Right atrium auricular region (tissue), 2 donors: ENCODE measurements around the gene RPLP2. TPM values are rescaled to one million over a fixed set of nuclear protein-coding genes. Genes with fewer than 3 reads are reported as not detected.

Experiments
- DNase-seq: peaks from one replicate; pipeline ENCODE4 v3.0.0-alpha.2; 2019; ENCODE audit warnings: low spot score
- H3K27ac ChIP-seq, 2 donors: fragments of 200-600 bp; sonication (generic); 1 replicate in 1 of 2; 2 replicates in 1 of 2; pipeline ENCODE4 v1.5.1; 2016 to 2019
- H3K27me3 ChIP-seq, 2 donors: fragments of 200-600 bp; sonication (generic); one replicate each; pipeline versions ENCODE4 v1.5.1 to v1.6.0; 2017 to 2019
- H3K36me3 ChIP-seq: fragments of 200-600 bp; sonication (generic); one replicate; pipeline ENCODE4 v1.5.1; 2016
- H3K4me1 ChIP-seq, 2 donors: fragments of 200-600 bp; sonication (generic); one replicate each; pipeline versions ENCODE4 v1.5.1 to v1.6.0; 2017 to 2019
- H3K4me3 ChIP-seq, 2 donors: fragments of 200-600 bp; sonication (generic); 1 replicate in 1 of 2; 2 replicates in 1 of 2; pipeline ENCODE4 v1.5.1; 2017 to 2019; ENCODE audit warnings: mild to moderate bottlenecking in 1 of 2, moderate library complexity in 1 of 2
- H3K9me3 ChIP-seq, 2 donors: fragments of 200-600 bp; sonication (generic); one replicate each; pipeline ENCODE4 v1.5.1; 2019
- total RNA-seq, 2 donors: library from RNA; depleted of rRNA; stranded (reverse); fragments of >200 nt; gene quantifications; one replicate each; pipeline ENCODE4 v1.1.0, GENCODE V29; 2016
- TF ChIP-seq, protein P1 (sequence below), 2 donors: fragments of 200-600 bp; sonication (generic); IDR thresholded peaks; one replicate each; pipeline ENCODE4 v1.5.1; 2019; ENCODE audit warnings: antibody characterized with exemption in 2 of 2

The RPLP2 gene
- total RNA-seq, 2 donors from 2014 or later, result 145 to 384 TPM

GRCh38 chr11:796565-797295 is 13.0 kb upstream of the RPLP2 start:
- peaks cover 0 to 37% of the 10 kb centered on the region in 2 donors for H3K4me1 ChIP-seq
- peak overlapping the region; percentile 59 to 68 for H3K4me3 ChIP-seq
- no peaks in the 10 kb centered on the region for H3K27me3 ChIP-seq
- peak overlapping the region; percentile 69 to 86 for H3K27ac ChIP-seq
- TF ChIP-seq, protein P1, sequence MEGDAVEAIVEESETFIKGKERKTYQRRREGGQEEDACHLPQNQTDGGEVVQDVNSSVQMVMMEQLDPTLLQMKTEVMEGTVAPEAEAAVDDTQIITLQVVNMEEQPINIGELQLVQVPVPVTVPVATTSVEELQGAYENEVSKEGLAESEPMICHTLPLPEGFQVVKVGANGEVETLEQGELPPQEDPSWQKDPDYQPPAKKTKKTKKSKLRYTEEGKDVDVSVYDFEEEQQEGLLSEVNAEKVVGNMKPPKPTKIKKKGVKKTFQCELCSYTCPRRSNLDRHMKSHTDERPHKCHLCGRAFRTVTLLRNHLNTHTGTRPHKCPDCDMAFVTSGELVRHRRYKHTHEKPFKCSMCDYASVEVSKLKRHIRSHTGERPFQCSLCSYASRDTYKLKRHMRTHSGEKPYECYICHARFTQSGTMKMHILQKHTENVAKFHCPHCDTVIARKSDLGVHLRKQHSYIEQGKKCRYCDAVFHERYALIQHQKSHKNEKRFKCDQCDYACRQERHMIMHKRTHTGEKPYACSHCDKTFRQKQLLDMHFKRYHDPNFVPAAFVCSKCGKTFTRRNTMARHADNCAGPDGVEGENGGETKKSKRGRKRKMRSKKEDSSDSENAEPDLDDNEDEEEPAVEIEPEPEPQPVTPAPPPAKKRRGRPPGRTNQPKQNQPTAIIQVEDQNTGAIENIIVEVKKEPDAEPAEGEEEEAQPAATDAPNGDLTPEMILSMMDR (IDR thresholded peaks at IDR 0.05), result no peak
- DNase-seq, result no peak
- no peaks in the 10 kb centered on the region for H3K36me3 ChIP-seq
- no peaks in the 10 kb centered on the region for H3K9me3 ChIP-seq

GRCh38 chr11:797296-798092 is 12.3 kb upstream of the RPLP2 start:
- no peaks in the 10 kb centered on the region for H3K9me3 ChIP-seq
- peak; percentile 78 for DNase-seq
- TF ChIP-seq, protein P1 (IDR thresholded peaks at IDR 0.05), result no peak
- peaks cover 0 to 37% of the 10 kb centered on the region in 2 donors for H3K4me1 ChIP-seq
- H3K36me3 ChIP-seq, result no peaks in the 10 kb centered on the region
- peak overlapping the region; percentile 59 to 68 for H3K4me3 ChIP-seq
- no peaks in the 10 kb centered on the region for H3K27me3 ChIP-seq
- H3K27ac ChIP-seq, result peak overlapping the region; percentile 69 to 86

DNA sequence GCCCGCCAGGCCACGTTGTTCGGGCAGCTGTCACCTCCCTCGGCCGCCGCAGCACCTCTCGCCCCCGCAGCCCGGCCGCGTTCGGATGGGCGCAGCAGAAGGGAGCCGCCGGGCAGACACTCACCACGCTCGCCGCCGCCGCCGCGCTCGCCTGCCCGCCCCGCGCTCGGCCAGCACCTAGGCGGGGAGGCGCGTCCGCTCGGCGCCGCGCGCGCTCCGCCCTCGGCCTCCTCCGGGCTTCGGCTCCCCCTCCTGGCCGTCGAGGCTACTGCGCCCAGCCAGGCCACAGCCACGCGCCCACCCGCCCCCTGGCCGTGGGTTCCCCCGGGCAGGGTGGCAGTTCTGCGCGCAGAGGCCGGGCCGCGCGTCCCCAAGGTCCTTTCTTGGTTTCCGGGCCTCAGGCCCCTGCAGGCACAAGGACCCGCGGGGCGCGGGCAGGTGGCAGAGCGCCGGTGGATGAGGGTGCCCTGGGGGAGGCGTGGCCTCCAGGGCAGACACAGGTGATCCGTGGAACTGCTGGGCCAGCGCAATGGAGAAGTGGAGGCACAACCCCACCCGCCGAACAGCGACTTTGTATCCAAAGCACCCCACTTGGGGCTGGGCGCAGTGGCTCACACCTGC is 11.6 kb upstream of the RPLP2 start, which contains the start of gene SLC25A22:
SLC25A22 (minus strand) TSS at position 189 of the 621 bp plus-strand sequence. CDS start 3,275 bp downstream, outside the sequence.
- Histone ChIP-seq H3K27ac (peak within 1 kb of the TSS; percentile 69 to 86), H3K4me3 (peak within 1 kb of the TSS; percentile 59 to 68), H3K27me3 (no peaks in the 10 kb centered on the region), H3K36me3 (no peaks in the 10 kb centered on the region), H3K9me3 (no peaks in the 10 kb centered on the region), H3K4me1 (peaks cover 0 to 37% of the 10 kb centered on the region in 2 donors)
- no peak for DNase-seq
- TF ChIP-seq, protein P1 (IDR thresholded peaks at IDR 0.05), result peak; percentile 83 to 95

GRCh38 chr11:799641-800316 is 10.0 kb upstream of the RPLP2 start:
- Histone ChIP-seq H3K36me3 (no peaks in the 10 kb centered on the region), H3K9me3 (no peaks in the 10 kb centered on the region), H3K27ac (no peak overlapping the region), H3K27me3 (no peaks in the 10 kb centered on the region), H3K4me3 (no peak overlapping the region), H3K4me1 (peaks cover 0 to 48% of the 10 kb centered on the region in 2 donors)
- TF ChIP-seq, protein P1 (IDR thresholded peaks at IDR 0.05), result no peak
- no peak for DNase-seq

DNA sequence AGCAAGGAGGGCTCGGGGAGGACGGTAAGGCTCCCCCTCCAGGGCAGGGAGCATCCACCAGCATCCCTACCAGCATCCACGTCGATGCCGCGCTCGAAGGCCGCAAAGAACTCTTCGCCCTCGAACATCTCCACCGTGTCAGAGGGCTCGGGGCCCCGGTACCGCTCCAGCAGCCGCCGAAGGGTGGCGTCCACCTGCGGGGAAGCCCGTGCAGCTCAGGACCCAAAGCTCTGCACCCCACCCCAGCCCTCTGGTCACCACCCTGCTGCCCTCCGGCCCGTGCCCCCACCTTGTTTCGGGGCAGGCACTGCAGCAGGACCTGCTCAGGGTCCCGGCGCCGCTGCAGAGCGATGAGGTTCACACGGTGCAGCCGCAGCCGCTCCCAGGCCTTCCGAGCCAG is 9.3 kb upstream of the RPLP2 start:
- TF ChIP-seq, protein P1 (IDR thresholded peaks at IDR 0.05), result no peak
- Histone ChIP-seq H3K27ac (no peak overlapping the region), H3K4me1 (peaks cover 0 to 47% of the 10 kb centered on the region in 2 donors), H3K27me3 (no peaks in the 10 kb centered on the region), H3K36me3 (no peaks in the 10 kb centered on the region), H3K9me3 (no peaks in the 10 kb centered on the region), H3K4me3 (no peak overlapping the region)
- DNase-seq, result no peak
